ENCODE measurements around the gene SWI5. TPM values are rescaled to one million over a fixed set of nuclear protein-coding genes. Genes with fewer than 3 reads are reported as not detected.

The SWI5 gene
- total and polyA plus RNA-seq, 9 of the 15 experiments (the other 6 are each of a cell fraction or from before 2014, with no cell fraction given), result 62.8 to 133 (median 95.9) TPM

- Histone ChIP-seq H3K27me3 (ENCODE audit: control insufficient read depth in 2 of 2, insufficient read depth in 2 of 2, low read length in 2 of 2) (no peaks in the 10 kb centered on the region), H2AFZ (ENCODE audit: low read depth, low read length) (no peak overlapping the region), H3K4me3 (no peak overlapping the region), H3K9ac (ENCODE audit: insufficient read depth in 1 of 2, low read depth in 2 of 2, low read length in 2 of 2) (peak overlapping the region in 1 of 2 experiments; percentile 78; a peak in 2 of 4 replicates), H3K9me3 (replicated peaks; ENCODE audit: control insufficient read depth, insufficient read depth, low read depth, low read length) (no peaks in the 10 kb centered on the region), H3K27ac (ENCODE audit: extremely low read depth, low read depth, low read length) (no peak overlapping the region), H4K20me1 (replicated peaks; ENCODE audit: control insufficient read depth, insufficient read depth, low read length) (0 out of 2 replicates have a peak, but pooled peaks cover 4% of the 10 kb centered on the region), H3K9me1 (ENCODE audit: control insufficient read depth, insufficient read depth, low read length) (no peaks in the 10 kb centered on the region), H3K36me3 (ENCODE audit: control insufficient read depth, insufficient read depth, low read length) (peaks cover 62% of the 10 kb centered on the region), H3K79me2 (ENCODE audit: control insufficient read depth, insufficient read depth, low read length) (peaks cover 49% of the 10 kb centered on the region), H3K4me1 (replicated peaks in 1 of 2; ENCODE audit: control insufficient read depth in 2 of 2, insufficient read depth in 2 of 2, low read length in 2 of 2) (peaks cover 13 to 32% of the 10 kb centered on the region in 2 experiments), H3K4me2 (ENCODE audit: insufficient read depth, low read length) (no peak overlapping the region)
- WGBS (ENCODE audit: insufficient coverage, low coverage, missing lambda C conversion rate), result 90% methylated on average over 13 of the region's 13 CpGs
- in situ Hi-C loops (cut with MboI) (loop anchor here (10.0 kb wide), 1 partner anchor 1559 kb away; no protein-coding TSS in a partner anchor), intact Hi-C loops (cut with micrococcal nuclease) (no loop called here)
- peak in 1 of 4 experiments; percentile 17 for DNase-seq (ENCODE audit: extremely low read depth in 1 of 4, low spot score in 3 of 4)
- no peak for FAIRE-seq
- no TSS peak for BruUV-seq (replicated peaks)
- TF ChIP-seq ZFP36 (IDR thresholded peaks at IDR 0.05; ENCODE audit: low read depth, low read length, partially characterized antibody), result no peak
- no peak for TF ChIP-seq U2AF1 (optimal IDR thresholded peaks at IDR 0.05; ENCODE audit: low read depth, low read length)
- no peak for TF ChIP-seq ZNF830 (CRISPR knock-in tag; IDR thresholded peaks at IDR 0.05)
- TF ChIP-seq IRF2 (CRISPR knock-in tag; IDR thresholded peaks at IDR 0.05), result no peak
- no peak for TF ChIP-seq NR3C1 (CRISPR knock-in tag; IDR thresholded peaks at IDR 0.05)
- TF ChIP-seq ZNF79 (CRISPR knock-in tag; IDR thresholded peaks at IDR 0.05; ENCODE audit: low read depth), result no peak
- TF ChIP-seq E2F5 (CRISPR knock-in tag; IDR thresholded peaks at IDR 0.05), result no peak
- no peak for TF ChIP-seq SMAD4 (CRISPR knock-in tag; conservative IDR thresholded peaks at IDR 0.05)
- no peak for TF ChIP-seq PHTF2 (CRISPR knock-in tag; IDR thresholded peaks at IDR 0.05)
- no peak for TF ChIP-seq SP2 (IDR thresholded peaks at IDR 0.05; ENCODE audit: extremely low read depth, low read depth, low read length, poor library complexity, severe bottlenecking)
- TF ChIP-seq CCAR2 (IDR thresholded peaks at IDR 0.05; ENCODE audit: low read depth, low read length), result no peak
- no peak for TF ChIP-seq MEF2D (tag; conservative IDR thresholded peaks at IDR 0.05; ENCODE audit: low read depth)
- no peak for TF ChIP-seq ZNF77 (CRISPR knock-in tag; IDR thresholded peaks at IDR 0.05)
- no peak for TF ChIP-seq THRAP3 (IDR thresholded peaks at IDR 0.05; ENCODE audit: borderline replicate concordance)
- TF ChIP-seq, protein P1, sequence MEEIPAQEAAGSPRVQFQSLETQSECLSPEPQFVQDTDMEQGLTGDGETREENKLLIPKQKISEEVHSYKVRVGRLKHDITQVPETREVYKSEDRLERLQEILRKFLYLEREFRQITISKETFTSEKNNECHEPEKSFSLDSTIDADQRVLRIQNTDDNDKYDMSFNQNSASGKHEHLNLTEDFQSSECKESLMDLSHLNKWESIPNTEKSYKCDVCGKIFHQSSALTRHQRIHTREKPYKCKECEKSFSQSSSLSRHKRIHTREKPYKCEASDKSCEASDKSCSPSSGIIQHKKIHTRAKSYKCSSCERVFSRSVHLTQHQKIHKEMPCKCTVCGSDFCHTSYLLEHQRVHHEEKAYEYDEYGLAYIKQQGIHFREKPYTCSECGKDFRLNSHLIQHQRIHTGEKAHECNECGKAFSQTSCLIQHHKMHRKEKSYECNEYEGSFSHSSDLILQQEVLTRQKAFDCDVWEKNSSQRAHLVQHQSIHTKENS (CRISPR knock-in tag; IDR thresholded peaks at IDR 0.05), result no peak
- TF ChIP-seq, protein P2, sequence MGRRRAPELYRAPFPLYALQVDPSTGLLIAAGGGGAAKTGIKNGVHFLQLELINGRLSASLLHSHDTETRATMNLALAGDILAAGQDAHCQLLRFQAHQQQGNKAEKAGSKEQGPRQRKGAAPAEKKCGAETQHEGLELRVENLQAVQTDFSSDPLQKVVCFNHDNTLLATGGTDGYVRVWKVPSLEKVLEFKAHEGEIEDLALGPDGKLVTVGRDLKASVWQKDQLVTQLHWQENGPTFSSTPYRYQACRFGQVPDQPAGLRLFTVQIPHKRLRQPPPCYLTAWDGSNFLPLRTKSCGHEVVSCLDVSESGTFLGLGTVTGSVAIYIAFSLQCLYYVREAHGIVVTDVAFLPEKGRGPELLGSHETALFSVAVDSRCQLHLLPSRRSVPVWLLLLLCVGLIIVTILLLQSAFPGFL (CRISPR knock-in tag; IDR thresholded peaks at IDR 0.05), result no peak
- no peak for TF ChIP-seq MCM7 (IDR thresholded peaks at IDR 0.05)
- TF ChIP-seq HDGF (IDR thresholded peaks at IDR 0.05), result no peak
- no peak for ATAC-seq
- CTCF ChIA-PET (ENCODE audit: low intra/inter-chr PET ratio), result no interaction called here
- POLR2A ChIA-PET, result interaction anchor here (1.1 to 3.7 kb wide), 3 partner anchors 10 to 15 kb away, joined by 3 to 51 read pairs (median 9); no protein-coding TSS in a partner anchor
Measured at GRCh38 chr9:128325629-128326028, 49.6 kb downstream of the SWI5 start.
